GM23338 (cell line): Measurements from ENCODE around the gene CTNNAL1. TPM values are rescaled to one million over a fixed set of nuclear protein-coding genes. Genes with fewer than 3 reads are reported as not detected.
A peak's percentile ranks its signal among the peaks of the same experiment; 100 is the strongest.

Experiments
- ATAC-seq: fragments of 200-7000 bp; cut with Tn5 transposase; 3 replicates; pipeline ENCODE4 v1.9.1; 2020
- DNase-seq: peaks from one replicate; pipeline ENCODE4 v3.0.0-alpha.2; 2015; ENCODE audit warnings: low spot score
- H2AFZ ChIP-seq: fragments of 200-600 bp; sonication (generic); 2 replicates; pipeline ENCODE4 v1.8.0; 2016; ENCODE audit warnings: antibody characterized with exemption, mild to moderate bottlenecking, moderate library complexity
- H3F3A ChIP-seq: fragments of 200-600 bp; sonication (generic); replicated peaks from 2 replicates; pipeline ENCODE4 v1.8.0; 2017; ENCODE audit warnings: antibody characterized with exemption, mixed run types, low read depth
- H3K27ac ChIP-seq: fragments of 200-600 bp; sonication (generic); 2 replicates; pipeline ENCODE4 v1.6.1; 2016; ENCODE audit warnings: low read depth
- H3K27me3 ChIP-seq: fragments of 200-600 bp; sonication (generic); 2 replicates; pipeline ENCODE4 v1.8.0; 2016; ENCODE audit warnings: mild to moderate bottlenecking, mixed run types, moderate library complexity; ENCODE audit not compliant: insufficient read depth
- H3K36me3 ChIP-seq: fragments of 200-600 bp; sonication (generic); 2 replicates; pipeline ENCODE4 v1.8.0; 2016; ENCODE audit warnings: mild to moderate bottlenecking; ENCODE audit not compliant: insufficient read depth
- H3K4me1 ChIP-seq: fragments of 200-600 bp; sonication (generic); 2 replicates; pipeline ENCODE4 v1.8.0; 2016; ENCODE audit warnings: mild to moderate bottlenecking, moderate library complexity; ENCODE audit not compliant: insufficient read depth
- H3K4me2 ChIP-seq: fragments of 200-600 bp; sonication (generic); 2 replicates; pipeline ENCODE4 v1.7.1; 2017; ENCODE audit warnings: mixed run types
- H3K4me3 ChIP-seq: fragments of 200-600 bp; sonication (generic); 2 replicates; pipeline ENCODE4 v1.6.1; 2016; ENCODE audit warnings: mixed run types
- H3K79me2 ChIP-seq: fragments of 200-600 bp; sonication (generic); replicated peaks from 2 replicates; pipeline ENCODE4 v1.8.0; 2017; ENCODE audit warnings: mild to moderate bottlenecking; ENCODE audit not compliant: insufficient read depth
- H3K9me2 ChIP-seq: fragments of 200-600 bp; sonication (generic); 2 replicates; pipeline ENCODE4 v1.8.0; 2017; ENCODE audit not compliant: insufficient read depth
- H4K20me1 ChIP-seq: fragments of 200-600 bp; sonication (generic); replicated peaks from 2 replicates; pipeline ENCODE4 v1.8.0; 2017; ENCODE audit warnings: mild to moderate bottlenecking; ENCODE audit not compliant: insufficient read depth
- H3K27ac Mint-ChIP-seq: 2 replicates; pipeline ENCODE4 v1.8.0; 2020; ENCODE audit warnings: inconsistent platforms, mild to moderate bottlenecking, moderate library complexity, mixed read lengths
- H3K27me3 Mint-ChIP-seq: 3 replicates; pipeline ENCODE4 v1.8.0; 2022; ENCODE audit warnings: low read depth, mild to moderate bottlenecking, moderate library complexity, mixed read lengths, inconsistent platforms; ENCODE audit not compliant: insufficient read depth, poor library complexity
- H3K36me3 Mint-ChIP-seq: 3 replicates; pipeline ENCODE4 v1.8.0; 2021; ENCODE audit warnings: low read depth, mild to moderate bottlenecking, inconsistent platforms, moderate library complexity, mixed read lengths
- H3K4me1 Mint-ChIP-seq: 3 replicates; pipeline ENCODE4 v1.8.0; 2020; ENCODE audit warnings: mild to moderate bottlenecking, inconsistent platforms, mixed read lengths
- H3K4me3 Mint-ChIP-seq: 3 replicates; pipeline ENCODE4 v1.8.0; 2021; ENCODE audit warnings: moderate library complexity, mild to moderate bottlenecking, inconsistent platforms, mixed read lengths
- H3K9me3 Mint-ChIP-seq: 3 replicates; pipeline ENCODE4 v1.8.0; 2020; ENCODE audit warnings: moderate library complexity, mild to moderate bottlenecking, inconsistent platforms, mixed read lengths
- CREB1 ChIP-seq: fragments of 250-450 bp; sonication (Bioruptor Pico); IDR thresholded peaks from 2 replicates; pipeline ENCODE4 v1.5.0; 2020; ENCODE audit warnings: low read depth, mild to moderate bottlenecking, moderate library complexity
- CTCF ChIP-seq, 2 experiments: fragments of 200-600 bp in 1 of 2; sonication (generic) in 1 of 2; conservative IDR thresholded peaks; 2 replicates each; pipeline versions ENCODE4 v1.5.1 to v1.6.1; 2016 to 2017; ENCODE audit warnings: antibody characterized with exemption in 2 of 2, low read depth in 2 of 2, mild to moderate bottlenecking in 2 of 2, moderate library complexity in 1 of 2
- EZH2 ChIP-seq: fragments of 200-600 bp; sonication (generic); IDR thresholded peaks from one replicate; pipeline ENCODE4 v1.8.0; 2017; ENCODE audit warnings: antibody characterized with exemption, mild to moderate bottlenecking, low read depth; ENCODE audit not compliant: unreplicated experiment
- JUNB ChIP-seq: IDR thresholded peaks from one replicate; pipeline ENCODE4 v1.6.1; 2016; ENCODE audit warnings: antibody characterized with exemption; ENCODE audit not compliant: unreplicated experiment
- POLR2AphosphoS5 ChIP-seq: IDR thresholded peaks from 2 replicates; pipeline ENCODE4 v1.6.1; 2016; ENCODE audit warnings: antibody characterized with exemption, low read depth
- REST ChIP-seq: IDR thresholded peaks from one replicate; pipeline ENCODE4 v1.6.1; 2018; ENCODE audit warnings: antibody characterized with exemption; ENCODE audit not compliant: unreplicated experiment
- STAT1 ChIP-seq: IDR thresholded peaks from one replicate; pipeline ENCODE4 v1.6.1; 2016; ENCODE audit warnings: antibody characterized with exemption; ENCODE audit not compliant: unreplicated experiment
- ZNF114 ChIP-seq: fragments of 250-450 bp; sonication (Bioruptor Pico); IDR thresholded peaks from 2 replicates; pipeline ENCODE4 v1.5.0; 2020; ENCODE audit warnings: mild to moderate bottlenecking, moderate library complexity
- ZNF331 ChIP-seq: fragments of 250-450 bp; sonication (Bioruptor Pico); IDR thresholded peaks from 2 replicates; pipeline ENCODE4 v1.5.0; 2020; ENCODE audit warnings: low read depth, mild to moderate bottlenecking, moderate library complexity
- ZNF462 ChIP-seq: fragments of 250-450 bp; sonication (Bioruptor Pico); IDR thresholded peaks from 2 replicates; pipeline ENCODE4 v1.5.0; 2020; ENCODE audit warnings: mild to moderate bottlenecking, moderate library complexity
- polyA plus RNA-seq: library from polyadenylated mRNA; unstranded; fragments of >200 nt; fragmentation: Nextera tagmentation; extraction: Ambion mirVana; gene quantifications from 2 replicates; pipeline ENCODE4 v1.2.1, GENCODE V29; 2016
- total RNA-seq: library from RNA; depleted of rRNA; stranded (reverse); fragments of >200 nt; shearing (Covaris generic); gene quantifications from 2 replicates; pipeline ENCODE4 v1.2.3, GENCODE V29; 2014

The CTNNAL1 gene
- total and polyA plus RNA-seq, 2 experiments from 2014 or later: 63.0 to 211 TPM

- TF ChIP-seq CTCF (conservative IDR thresholded peaks at IDR 0.05; ENCODE audit: low read depth in 2 of 2) (no peak), EZH2 (no peak), ZNF331 (no peak), ZNF114 (CRISPR knock-in tag) (no peak), ZNF462 (CRISPR knock-in tag) (no peak)
Observed at GRCh38 chr9:108934323-108934893, 78.9 kb downstream of the CTNNAL1 start, which contains the start of gene ABITRAM (continued).

GRCh38 chr9:108933718-108934322, 79.5 kb downstream of the CTNNAL1 start, which contains the start of gene ELP1:
Gene ELP1, minus strand, starts transcription at chr9:108934124. Its CDS starts 2,978 bp downstream, at chr9:108931146.
- Histone ChIP-seq H3K79me2 (peaks cover 28% of the 10 kb centered on the region), H3K36me3 (no peaks in the 10 kb centered on the region; the same call in 1 of the 2 replicates), H3F3A (peaks cover 8% of the 10 kb centered on the region; the same call in 1 of the 2 replicates), H3K4me3 (peak within 1 kb of the TSS; percentile 99), H3K27ac (peak within 1 kb of the TSS; percentile 96), H3K4me2 (peak within 1 kb of the TSS; percentile 99), H3K4me1 (peaks cover 16% of the 10 kb centered on the region), H4K20me1 (peaks cover 4% of the 10 kb centered on the region; the same call in 1 of the 2 replicates), H3K9me2 (no peaks in the 10 kb centered on the region), H3K27me3 (no peaks in the 10 kb centered on the region), H2AFZ (peak within 1 kb of the TSS; percentile 100)
- DNase-seq (peak; percentile 96), ATAC-seq (peak; percentile 91)
- Mint-ChIP-seq H3K27me3 (peaks cover 8% of the 10 kb centered on the region), H3K4me3 (peak within 1 kb of the TSS; percentile 93), H3K4me1 (peaks cover 13% of the 10 kb centered on the region), H3K36me3 (peaks cover 11% of the 10 kb centered on the region; the same call in 2 of the 3 replicates), H3K9me3 (no peaks in the 10 kb centered on the region), H3K27ac (peak within 1 kb of the TSS; percentile 98)
- TF ChIP-seq CREB1: peak; percentile 99
- no peak for TF ChIP-seq STAT1
- TF ChIP-seq JUNB: no peak
- no peak for TF ChIP-seq EZH2
- peak; percentile 88 for TF ChIP-seq POLR2AphosphoS5
- no peak for TF ChIP-seq REST
